IPS-18a (cell line): ENCODE data around the gene PIGBOS1.

ENCODE experiments used
- H3K27ac ChIP-seq: one replicate; pipeline ENCODE4 v1.5.1; 2013; ENCODE audit warnings: low read length
- H3K27me3 ChIP-seq: one replicate; pipeline ENCODE4 v1.6.1; 2013; ENCODE audit warnings: mild to moderate bottlenecking, low read length; ENCODE audit not compliant: control insufficient read depth, insufficient read depth
- H3K36me3 ChIP-seq: one replicate; pipeline ENCODE4 v1.6.1; 2013; ENCODE audit warnings: low read depth, low read length; ENCODE audit not compliant: control insufficient read depth
- H3K4me1 ChIP-seq: one replicate; pipeline ENCODE4 v1.6.1; 2013; ENCODE audit warnings: low read depth, low read length; ENCODE audit not compliant: control insufficient read depth
- H3K4me3 ChIP-seq: one replicate; pipeline ENCODE4 v1.5.1; 2013; ENCODE audit warnings: low read length
- H3K9ac ChIP-seq: one replicate; pipeline ENCODE4 v1.6.1; 2013; ENCODE audit warnings: mild to moderate bottlenecking, low read length, moderate library complexity
- H3K9me3 ChIP-seq: one replicate; pipeline ENCODE4 v1.6.1; 2013; ENCODE audit warnings: low read depth, low read length; ENCODE audit not compliant: control insufficient read depth

Gene PIGBOS1

DNA sequence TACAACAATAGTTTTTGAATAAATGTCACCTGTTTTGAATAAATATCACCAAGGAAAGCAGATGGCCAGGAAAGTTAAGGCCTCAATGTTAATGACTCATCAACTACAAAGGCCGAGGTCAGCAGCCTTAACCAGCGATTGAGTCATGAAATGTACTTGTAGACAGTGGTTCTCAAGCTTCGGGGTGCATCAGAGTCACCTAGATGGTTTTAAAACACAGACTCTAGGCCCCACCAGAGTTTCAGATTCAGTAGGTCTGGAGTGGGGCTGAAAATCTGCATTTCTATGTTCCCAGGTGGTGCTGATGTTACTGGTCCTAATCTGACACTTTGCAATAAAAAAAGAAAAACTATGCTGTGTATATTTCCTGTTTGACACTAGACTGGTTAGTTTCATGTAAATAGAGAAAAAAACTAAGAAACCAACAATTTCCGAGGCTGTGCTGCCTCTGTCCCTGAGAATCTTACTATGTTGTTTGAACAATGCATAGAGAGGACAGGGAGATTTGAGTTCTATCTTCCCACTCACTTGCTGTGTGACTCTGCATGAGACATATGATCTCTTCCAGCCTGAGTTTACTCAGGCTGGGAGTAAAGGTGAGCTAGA lies 39.1 kb downstream of the PIGBOS1 start:
- no peaks in the 10 kb centered on the region for H3K27me3 ChIP-seq
- H3K27ac ChIP-seq, result no peak overlapping the region
- no peak overlapping the region for H3K4me3 ChIP-seq
- H3K36me3 ChIP-seq, result no peaks in the 10 kb centered on the region
- no peaks in the 10 kb centered on the region for H3K9me3 ChIP-seq
- peaks cover 7% of the 10 kb centered on the region for H3K4me1 ChIP-seq
- no peak overlapping the region for H3K9ac ChIP-seq

DNA sequence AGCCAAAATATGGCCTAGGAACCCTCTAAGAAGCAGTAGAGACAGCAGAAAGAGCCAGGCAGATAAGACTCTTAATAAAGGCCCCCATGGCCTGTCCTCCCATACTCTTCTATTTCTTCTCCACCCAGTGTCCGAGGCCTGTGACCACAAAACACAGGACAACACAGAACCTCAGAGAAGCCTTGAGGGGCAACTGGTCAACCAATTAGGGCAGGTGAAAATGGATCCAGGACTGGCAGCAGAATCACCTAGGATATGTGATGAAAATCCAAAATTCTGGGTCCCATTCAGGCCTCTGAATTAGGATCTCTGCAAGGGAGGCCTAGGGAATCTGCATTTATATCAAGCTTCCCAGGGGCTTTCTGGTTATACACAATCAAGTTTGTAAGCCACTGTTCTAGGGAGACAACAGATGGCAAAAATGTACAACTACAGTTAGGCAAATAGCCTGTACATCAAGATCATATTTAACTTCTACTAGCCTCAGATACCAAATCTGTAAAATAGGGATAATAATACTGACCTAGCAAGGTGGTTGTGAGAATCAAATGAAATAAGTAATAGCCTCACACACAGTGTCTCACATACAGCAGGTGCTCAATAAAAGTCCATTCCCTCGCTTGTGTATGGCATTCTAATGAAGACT lies 39.7 kb downstream of the PIGBOS1 start:
- H3K36me3 ChIP-seq, result no peaks in the 10 kb centered on the region
- no peaks in the 10 kb centered on the region for H3K9me3 ChIP-seq
- no peak overlapping the region for H3K9ac ChIP-seq
- no peaks in the 10 kb centered on the region for H3K27me3 ChIP-seq
- peaks cover under 1% of the 10 kb centered on the region for H3K4me1 ChIP-seq
- H3K4me3 ChIP-seq, result no peak overlapping the region
- H3K27ac ChIP-seq, result no peak overlapping the region

DNA sequence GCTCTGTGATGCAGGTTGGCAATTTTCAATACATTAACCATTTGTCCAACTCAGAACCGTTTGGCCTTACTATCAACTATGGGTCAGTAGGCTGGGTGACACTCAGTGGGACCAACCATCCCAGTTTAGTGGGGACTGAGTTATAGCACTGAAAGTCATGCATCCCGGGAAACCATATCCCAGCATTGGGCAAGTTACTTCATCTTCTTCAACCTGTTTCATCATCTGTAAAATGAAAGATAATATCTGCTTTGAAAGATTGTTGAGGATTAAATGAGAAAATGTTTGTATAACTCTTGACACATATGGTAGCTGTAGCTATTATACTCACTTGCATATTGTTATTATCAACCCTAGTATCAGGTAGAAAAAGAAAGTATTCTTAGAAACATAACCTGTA lies 41.2 kb downstream of the PIGBOS1 start:
- no peak overlapping the region for H3K9ac ChIP-seq
- H3K4me1 ChIP-seq, result no peaks in the 10 kb centered on the region
- H3K4me3 ChIP-seq, result no peak overlapping the region

DNA sequence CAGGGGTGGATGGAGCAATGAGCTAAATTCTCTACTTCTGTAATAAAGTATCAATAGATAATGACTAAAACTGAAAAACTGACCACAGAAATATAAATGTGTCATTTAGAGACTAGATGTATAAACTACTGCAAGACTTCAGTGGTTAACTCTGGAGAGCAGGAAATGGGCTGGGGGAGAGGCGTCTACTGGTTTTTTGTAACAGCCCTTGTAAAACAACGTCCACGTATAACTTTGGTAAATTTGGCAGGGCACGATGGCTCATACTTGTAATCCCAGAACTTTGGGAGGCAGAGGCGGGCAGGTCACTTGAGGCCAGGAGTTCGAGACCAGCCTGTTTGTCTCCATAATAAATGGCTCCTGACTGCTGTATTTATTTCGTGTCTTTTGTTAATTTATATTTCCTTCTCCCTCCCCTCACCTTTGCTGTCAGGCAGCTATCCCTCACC lies 41.8 kb downstream of the PIGBOS1 start:
- H3K4me3 ChIP-seq, result no peak overlapping the region
- H3K27ac ChIP-seq, result no peak overlapping the region
- H3K4me1 ChIP-seq, result no peaks in the 10 kb centered on the region
- no peaks in the 10 kb centered on the region for H3K27me3 ChIP-seq
- H3K9me3 ChIP-seq, result no peaks in the 10 kb centered on the region
- H3K9ac ChIP-seq, result no peak overlapping the region
- no peaks in the 10 kb centered on the region for H3K36me3 ChIP-seq

More for the DNA sequence above, 41.2 kb downstream of the PIGBOS1 start:
- Histone ChIP-seq H3K27ac (no peak overlapping the region), H3K9me3 (no peaks in the 10 kb centered on the region), H3K27me3 (no peaks in the 10 kb centered on the region), H3K36me3 (no peaks in the 10 kb centered on the region)

- Histone ChIP-seq H3K9me3 (no peaks in the 10 kb centered on the region), H3K27me3 (no peaks in the 10 kb centered on the region), H3K9ac (no peak overlapping the region), H3K36me3 (no peaks in the 10 kb centered on the region), H3K4me3 (no peak overlapping the region), H3K4me1 (no peaks in the 10 kb centered on the region), H3K27ac (no peak overlapping the region)
Measured at GRCh38 chr15:55276324-55276723, 42.6 kb downstream of the PIGBOS1 start.

DNA sequence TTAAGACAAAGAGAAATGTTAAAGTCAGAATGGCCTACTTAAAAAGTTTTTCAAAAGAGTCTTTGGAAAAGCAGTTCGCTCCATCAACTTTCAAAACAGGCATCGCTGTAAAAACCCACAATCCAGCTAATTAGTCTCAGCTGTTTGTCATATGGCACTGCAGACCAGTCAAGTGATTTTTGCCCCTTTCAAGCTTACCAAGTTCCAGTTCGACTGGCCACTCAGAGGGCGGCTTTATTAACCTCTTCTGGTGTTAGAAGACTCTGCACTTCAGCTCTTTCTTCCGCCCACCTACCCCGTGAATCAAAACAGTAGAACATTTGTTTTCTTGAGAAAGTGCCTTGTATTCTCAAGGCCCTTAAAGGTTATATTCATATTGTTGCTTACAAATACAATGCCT lies 48.6 kb downstream of the PIGBOS1 start:
- Histone ChIP-seq H3K27me3 (no peaks in the 10 kb centered on the region), H3K4me3 (no peak overlapping the region), H3K36me3 (no peaks in the 10 kb centered on the region), H3K9ac (no peak overlapping the region), H3K9me3 (no peaks in the 10 kb centered on the region), H3K4me1 (no peaks in the 10 kb centered on the region), H3K27ac (no peak overlapping the region)

DNA sequence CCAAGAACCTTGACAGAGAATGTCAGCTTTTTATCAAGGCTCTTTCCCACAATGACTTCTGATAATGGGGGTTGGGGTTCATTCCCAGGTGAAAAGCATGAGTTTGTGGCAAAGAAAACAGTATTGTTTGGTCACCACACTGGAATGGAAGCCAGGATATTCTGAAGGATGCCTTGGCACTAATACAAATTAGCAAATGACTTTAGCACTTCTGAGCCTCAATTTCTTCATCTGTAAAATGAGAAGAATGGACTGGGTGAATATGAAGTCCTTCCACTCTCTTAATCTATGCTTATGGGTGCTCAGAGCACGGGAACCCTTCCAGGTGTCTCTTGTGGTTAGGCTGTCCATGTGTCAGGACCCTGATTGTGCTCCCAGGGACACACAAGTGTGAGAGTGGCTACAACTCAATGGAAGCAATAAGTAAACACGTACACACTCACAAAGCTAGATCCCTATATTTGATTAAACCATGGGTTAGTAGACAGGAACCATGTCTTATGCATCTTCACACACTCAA lies 50.7 kb downstream of the PIGBOS1 start:
- Histone ChIP-seq H3K36me3 (no peaks in the 10 kb centered on the region), H3K27me3 (no peaks in the 10 kb centered on the region), H3K9me3 (no peaks in the 10 kb centered on the region), H3K4me1 (no peaks in the 10 kb centered on the region), H3K9ac (no peak overlapping the region), H3K4me3 (no peak overlapping the region), H3K27ac (no peak overlapping the region)

DNA sequence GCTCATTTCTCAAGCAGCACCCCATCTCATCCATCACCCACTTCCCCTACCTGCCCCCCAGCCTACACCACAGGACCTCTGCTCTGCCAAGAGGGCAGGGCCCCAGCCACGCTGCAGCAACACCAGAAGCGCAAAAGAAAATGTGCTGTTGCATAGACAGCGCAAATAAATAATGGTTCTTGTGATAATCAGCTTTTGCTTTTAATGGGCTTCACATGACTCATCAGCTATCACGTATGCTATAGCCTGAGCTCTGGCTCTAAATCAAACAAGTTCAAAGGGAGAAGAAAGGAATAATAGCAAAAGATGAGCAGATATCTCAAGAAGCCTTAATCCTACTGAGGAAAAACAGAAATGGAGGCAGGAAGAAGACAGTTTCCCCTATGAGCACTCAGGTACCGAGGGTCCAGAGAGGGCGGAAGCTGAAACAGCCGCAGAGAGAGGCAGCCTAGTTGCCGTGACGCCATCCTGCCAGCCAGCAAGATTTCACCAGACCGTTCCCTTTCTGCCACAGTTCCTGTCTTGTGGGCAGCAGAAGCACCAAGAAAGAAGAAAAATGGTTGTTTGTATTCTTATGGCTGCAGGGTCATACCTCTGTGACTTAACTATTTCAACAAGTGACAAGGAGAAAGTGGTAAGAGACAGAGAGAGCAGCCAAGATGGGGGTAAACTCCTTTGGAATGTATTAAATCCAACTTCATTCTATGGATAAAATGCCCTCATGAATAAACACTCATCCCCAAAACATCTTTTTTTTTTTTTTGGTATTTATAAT lies 51.3 kb downstream of the PIGBOS1 start:
- H3K9ac ChIP-seq, result no peak overlapping the region
- no peak overlapping the region for H3K27ac ChIP-seq
- H3K9me3 ChIP-seq, result no peaks in the 10 kb centered on the region
- no peaks in the 10 kb centered on the region for H3K27me3 ChIP-seq
- H3K36me3 ChIP-seq, result no peaks in the 10 kb centered on the region
- H3K4me1 ChIP-seq, result no peaks in the 10 kb centered on the region
- no peak overlapping the region for H3K4me3 ChIP-seq
